ENCODE data around the gene FLT4. TPM values are rescaled to one million over a fixed set of nuclear protein-coding genes. Genes with fewer than 3 reads are reported as not detected.

Gene FLT4
- total and polyA plus RNA-seq, 2 experiments from 2014 or later: 3.9 to 9.0 TPM

- Histone ChIP-seq H3K27me3 (peaks cover 7% of the 10 kb centered on the region), H3K36me3 (no peaks in the 10 kb centered on the region), H3K27ac (no peak overlapping the region), H3K9me3 (ENCODE audit: low read depth) (no peaks in the 10 kb centered on the region), H3K4me1 (ENCODE audit: low read depth) (peaks cover 11% of the 10 kb centered on the region), H3K4me3 (no peak overlapping the region)
- no peak for DNase-seq (ENCODE audit: low read depth in 1 of 2, low spot score in 1 of 2)
- TF ChIP-seq, protein P1, sequence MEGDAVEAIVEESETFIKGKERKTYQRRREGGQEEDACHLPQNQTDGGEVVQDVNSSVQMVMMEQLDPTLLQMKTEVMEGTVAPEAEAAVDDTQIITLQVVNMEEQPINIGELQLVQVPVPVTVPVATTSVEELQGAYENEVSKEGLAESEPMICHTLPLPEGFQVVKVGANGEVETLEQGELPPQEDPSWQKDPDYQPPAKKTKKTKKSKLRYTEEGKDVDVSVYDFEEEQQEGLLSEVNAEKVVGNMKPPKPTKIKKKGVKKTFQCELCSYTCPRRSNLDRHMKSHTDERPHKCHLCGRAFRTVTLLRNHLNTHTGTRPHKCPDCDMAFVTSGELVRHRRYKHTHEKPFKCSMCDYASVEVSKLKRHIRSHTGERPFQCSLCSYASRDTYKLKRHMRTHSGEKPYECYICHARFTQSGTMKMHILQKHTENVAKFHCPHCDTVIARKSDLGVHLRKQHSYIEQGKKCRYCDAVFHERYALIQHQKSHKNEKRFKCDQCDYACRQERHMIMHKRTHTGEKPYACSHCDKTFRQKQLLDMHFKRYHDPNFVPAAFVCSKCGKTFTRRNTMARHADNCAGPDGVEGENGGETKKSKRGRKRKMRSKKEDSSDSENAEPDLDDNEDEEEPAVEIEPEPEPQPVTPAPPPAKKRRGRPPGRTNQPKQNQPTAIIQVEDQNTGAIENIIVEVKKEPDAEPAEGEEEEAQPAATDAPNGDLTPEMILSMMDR (IDR thresholded peaks at IDR 0.05; ENCODE audit: low read depth, low read length): no peak
Observed at GRCh38 chr5:180612683-180613082, 36.7 kb downstream of the FLT4 start.

DNA sequence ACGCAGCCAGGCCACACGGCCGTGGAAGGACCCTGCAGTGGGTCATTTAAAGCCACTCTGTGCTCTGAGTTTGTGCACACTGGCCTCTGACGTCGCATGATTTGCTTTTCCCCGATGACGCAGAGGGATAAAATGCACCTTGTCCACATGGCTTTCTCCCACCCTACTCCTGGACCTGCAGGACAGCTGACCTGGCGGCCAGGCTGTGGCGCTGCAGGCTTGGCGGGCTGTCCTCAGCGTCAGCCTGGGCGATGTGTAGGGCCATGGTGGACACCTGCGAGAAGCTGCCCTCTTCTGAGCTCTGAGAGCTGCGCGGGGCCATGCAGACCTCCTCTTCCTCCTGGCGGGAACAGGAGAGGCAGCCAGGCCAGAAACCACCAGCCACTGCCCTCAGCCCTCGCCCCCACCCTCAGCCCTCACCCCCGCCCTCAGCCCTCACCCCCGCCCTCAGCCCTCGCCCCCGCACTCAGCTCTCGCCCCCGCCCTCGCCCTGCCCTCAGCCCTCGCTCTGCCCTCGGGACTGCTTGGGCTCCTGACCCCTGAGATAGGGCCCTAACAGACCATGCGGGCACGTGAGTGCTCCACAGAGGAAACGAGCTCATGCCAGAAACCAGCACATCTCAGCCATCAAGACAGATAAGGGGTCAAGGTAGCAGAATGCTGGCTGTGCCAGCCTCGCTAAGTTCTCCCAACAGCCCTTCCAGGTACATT lies 38.1 kb downstream of the FLT4 start:
- H3K4me3 ChIP-seq: no peak overlapping the region
- no peaks in the 10 kb centered on the region for H3K9me3 ChIP-seq (ENCODE audit: low read depth)
- DNase-seq (ENCODE audit: low read depth in 1 of 2, low spot score in 1 of 2): no peak
- H3K27me3 ChIP-seq: peaks cover under 1% of the 10 kb centered on the region
- no peak overlapping the region for H3K27ac ChIP-seq
- peaks cover 12% of the 10 kb centered on the region for H3K4me1 ChIP-seq (ENCODE audit: low read depth)
- no peaks in the 10 kb centered on the region for H3K36me3 ChIP-seq
- TF ChIP-seq, protein P1 (IDR thresholded peaks at IDR 0.05; ENCODE audit: low read depth, low read length): no peak

GRCh38 chr5:180609817-180610550 lies 39.4 kb downstream of the FLT4 start:
- TF ChIP-seq, protein P1 (IDR thresholded peaks at IDR 0.05; ENCODE audit: low read depth, low read length): no peak
- no peak overlapping the region for H3K4me3 ChIP-seq
- no peaks in the 10 kb centered on the region for H3K27me3 ChIP-seq
- H3K4me1 ChIP-seq (ENCODE audit: low read depth): peaks cover 12% of the 10 kb centered on the region
- H3K36me3 ChIP-seq: no peaks in the 10 kb centered on the region
- no peak for DNase-seq (ENCODE audit: low read depth in 1 of 2, low spot score in 1 of 2)
- H3K9me3 ChIP-seq (ENCODE audit: low read depth): no peaks in the 10 kb centered on the region
- no peak overlapping the region for H3K27ac ChIP-seq

- Histone ChIP-seq H3K4me1 (ENCODE audit: low read depth) (peaks cover 12% of the 10 kb centered on the region), H3K4me3 (no peak overlapping the region), H3K9me3 (ENCODE audit: low read depth) (no peaks in the 10 kb centered on the region), H3K36me3 (no peaks in the 10 kb centered on the region), H3K27ac (no peak overlapping the region), H3K27me3 (no peaks in the 10 kb centered on the region)
- TF ChIP-seq, protein P1 (IDR thresholded peaks at IDR 0.05; ENCODE audit: low read depth, low read length): no peak
- DNase-seq (ENCODE audit: low read depth in 1 of 2, low spot score in 1 of 2): no peak
Observed at GRCh38 chr5:180609386-180609785, 40.0 kb downstream of the FLT4 start.

GRCh38 chr5:180608572-180609310 lies 40.7 kb downstream of the FLT4 start:
- Histone ChIP-seq H3K4me1 (ENCODE audit: low read depth) (peaks cover 12% of the 10 kb centered on the region), H3K27me3 (no peaks in the 10 kb centered on the region), H3K4me3 (no peak overlapping the region), H3K27ac (peak overlapping the region; percentile 83), H3K36me3 (no peaks in the 10 kb centered on the region), H3K9me3 (ENCODE audit: low read depth) (no peaks in the 10 kb centered on the region)
- no peak for DNase-seq (ENCODE audit: low read depth in 1 of 2, low spot score in 1 of 2)
- TF ChIP-seq, protein P1 (IDR thresholded peaks at IDR 0.05; ENCODE audit: low read depth, low read length): no peak
